Astrocyte (in vitro differentiated cells and primary cell): Measurements from ENCODE around the gene CIAO2B. TPM values are rescaled to one million over a fixed set of nuclear protein-coding genes. Genes with fewer than 3 reads are reported as not detected.

Source experiments
- DNase-seq: peaks from one replicate; pipeline ENCODE4 v3.0.0-alpha.2; 2010; ENCODE audit warnings: low read depth
- FAIRE-seq: peaks from 2 replicates; lab custom pipeline; 2011; peaks lifted over from hg19 to GRCh38; lab: Jason Lieb, UNC
- H2AFZ ChIP-seq: 2 replicates; pipeline ENCODE4 v1.6.0; 2012; ENCODE audit warnings: low read depth, low read length, inconsistent platforms
- H3K27ac ChIP-seq: 2 replicates; pipeline ENCODE4 v1.5.1; 2011; ENCODE audit warnings: low read depth, low read length, inconsistent platforms
- H3K27me3 ChIP-seq: 2 replicates; pipeline ENCODE4 v1.6.0; 2011; ENCODE audit warnings: low read length, inconsistent platforms; ENCODE audit not compliant: insufficient read depth
- H3K36me3 ChIP-seq: 2 replicates; pipeline ENCODE4 v1.5.1; 2011; ENCODE audit warnings: low read length, inconsistent platforms; ENCODE audit not compliant: insufficient read depth
- H3K4me1 ChIP-seq: 2 replicates; pipeline ENCODE4 v1.5.1; 2011; ENCODE audit warnings: low read length, inconsistent platforms; ENCODE audit not compliant: insufficient read depth
- H3K4me2 ChIP-seq: 2 replicates; pipeline ENCODE4 v1.6.0; 2012; ENCODE audit warnings: low read length, inconsistent platforms
- H3K4me3 ChIP-seq: 2 replicates; pipeline ENCODE4 v1.5.1; 2011; ENCODE audit warnings: low read depth, mild to moderate bottlenecking, low read length, inconsistent platforms; ENCODE audit not compliant: insufficient read depth
- H3K79me2 ChIP-seq: 2 replicates; pipeline ENCODE4 v1.6.0; 2012; ENCODE audit warnings: mild to moderate bottlenecking, low read length, inconsistent platforms; ENCODE audit not compliant: insufficient read depth
- H3K9ac ChIP-seq: 2 replicates; pipeline ENCODE4 v1.6.0; 2012; ENCODE audit warnings: mild to moderate bottlenecking, low read length, inconsistent platforms
- H3K9me3 ChIP-seq: 2 replicates; pipeline ENCODE4 v1.5.1; 2012; ENCODE audit warnings: low read depth, mild to moderate bottlenecking, low read length, inconsistent platforms; ENCODE audit not compliant: insufficient read depth
- H4K20me1 ChIP-seq: 2 replicates; pipeline ENCODE4 v1.6.0; 2012; ENCODE audit warnings: low read length, inconsistent platforms; ENCODE audit not compliant: insufficient read depth
- H3K27ac Mint-ChIP-seq: one replicate; pipeline ENCODE4 v1.8.0; 2021; ENCODE audit warnings: mild to moderate bottlenecking, mixed read lengths; ENCODE audit not compliant: unreplicated experiment
- H3K27me3 Mint-ChIP-seq: one replicate; pipeline ENCODE4 v1.8.0; 2021; ENCODE audit warnings: low read depth, mixed read lengths; ENCODE audit not compliant: unreplicated experiment
- H3K36me3 Mint-ChIP-seq: one replicate; pipeline ENCODE4 v1.8.0; 2021; ENCODE audit warnings: low read depth, mixed read lengths; ENCODE audit not compliant: unreplicated experiment
- H3K4me1 Mint-ChIP-seq: one replicate; pipeline ENCODE4 v1.8.0; 2021; ENCODE audit warnings: low read depth, mixed read lengths; ENCODE audit not compliant: unreplicated experiment
- H3K4me3 Mint-ChIP-seq: one replicate; pipeline ENCODE4 v1.8.0; 2021; ENCODE audit warnings: mild to moderate bottlenecking, moderate library complexity, mixed read lengths; ENCODE audit not compliant: unreplicated experiment
- H3K9me3 Mint-ChIP-seq: one replicate; pipeline ENCODE4 v1.8.0; 2021; ENCODE audit warnings: mild to moderate bottlenecking, mixed read lengths; ENCODE audit not compliant: unreplicated experiment
- EZH2 ChIP-seq: IDR thresholded peaks from 2 replicates; pipeline ENCODE4 v1.6.1; 2012; ENCODE audit warnings: mild to moderate bottlenecking, low read length, inconsistent platforms; ENCODE audit not compliant: insufficient read depth
- total RNA-seq: library from RNA; stranded (reverse); gene quantifications from 2 replicates; pipeline ENCODE4 v1.2.1, GENCODE V29; 2021
- TF ChIP-seq, protein P1 (sequence below): IDR thresholded peaks from 2 replicates; pipeline ENCODE4 v1.5.1; 2011; ENCODE audit warnings: low read depth, mild to moderate bottlenecking, inconsistent platforms, low read length, moderate library complexity; ENCODE audit not compliant: insufficient read depth

The CIAO2B gene
- total RNA-seq, 1 donor from 2014 or later = 75.6 TPM

DNA sequence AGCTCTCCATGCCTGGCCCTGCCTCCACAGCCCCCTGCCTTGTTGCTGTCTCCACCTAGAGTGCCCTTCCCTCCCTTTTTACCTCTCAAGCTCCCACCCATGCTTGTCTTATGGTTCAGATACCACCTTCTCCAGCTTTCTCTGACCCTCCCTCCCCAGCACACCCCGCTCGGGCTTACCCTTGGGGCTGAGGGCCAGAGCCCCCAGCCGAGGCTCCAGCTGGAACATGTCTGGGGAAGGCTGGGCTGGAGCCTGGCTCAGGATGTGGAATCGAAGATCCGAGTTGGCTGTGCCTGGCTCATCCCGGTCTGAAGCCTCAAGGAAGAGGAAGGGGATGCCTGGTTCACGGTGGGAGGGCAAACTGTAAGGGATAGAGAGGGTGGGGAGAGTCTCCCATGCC is 19.2 kb downstream of the CIAO2B start:
- Histone ChIP-seq H3K4me3 (no peak overlapping the region), H3K9me3 (no peaks in the 10 kb centered on the region), H3K36me3 (no peaks in the 10 kb centered on the region), H2AFZ (no peak overlapping the region), H3K4me2 (no peak overlapping the region), H3K27me3 (peaks cover 16% of the 10 kb centered on the region), H3K9ac (no peak overlapping the region), H3K4me1 (peaks cover under 1% of the 10 kb centered on the region), H4K20me1 (no peaks in the 10 kb centered on the region), H3K79me2 (no peaks in the 10 kb centered on the region), H3K27ac (no peak overlapping the region)
- H3K36me3 Mint-ChIP-seq = no peaks in the 10 kb centered on the region
- H3K9me3 Mint-ChIP-seq = peaks cover 7% of the 10 kb centered on the region
- DNase-seq (no peak), FAIRE-seq (no peak)
- no peak overlapping the region for H3K4me3 Mint-ChIP-seq
- peaks cover 68% of the 10 kb centered on the region for H3K27me3 Mint-ChIP-seq
- TF ChIP-seq, protein P1, sequence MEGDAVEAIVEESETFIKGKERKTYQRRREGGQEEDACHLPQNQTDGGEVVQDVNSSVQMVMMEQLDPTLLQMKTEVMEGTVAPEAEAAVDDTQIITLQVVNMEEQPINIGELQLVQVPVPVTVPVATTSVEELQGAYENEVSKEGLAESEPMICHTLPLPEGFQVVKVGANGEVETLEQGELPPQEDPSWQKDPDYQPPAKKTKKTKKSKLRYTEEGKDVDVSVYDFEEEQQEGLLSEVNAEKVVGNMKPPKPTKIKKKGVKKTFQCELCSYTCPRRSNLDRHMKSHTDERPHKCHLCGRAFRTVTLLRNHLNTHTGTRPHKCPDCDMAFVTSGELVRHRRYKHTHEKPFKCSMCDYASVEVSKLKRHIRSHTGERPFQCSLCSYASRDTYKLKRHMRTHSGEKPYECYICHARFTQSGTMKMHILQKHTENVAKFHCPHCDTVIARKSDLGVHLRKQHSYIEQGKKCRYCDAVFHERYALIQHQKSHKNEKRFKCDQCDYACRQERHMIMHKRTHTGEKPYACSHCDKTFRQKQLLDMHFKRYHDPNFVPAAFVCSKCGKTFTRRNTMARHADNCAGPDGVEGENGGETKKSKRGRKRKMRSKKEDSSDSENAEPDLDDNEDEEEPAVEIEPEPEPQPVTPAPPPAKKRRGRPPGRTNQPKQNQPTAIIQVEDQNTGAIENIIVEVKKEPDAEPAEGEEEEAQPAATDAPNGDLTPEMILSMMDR = no peak
- TF ChIP-seq EZH2 = no peak
- no peak overlapping the region for H3K27ac Mint-ChIP-seq
- H3K4me1 Mint-ChIP-seq = no peaks in the 10 kb centered on the region

DNA sequence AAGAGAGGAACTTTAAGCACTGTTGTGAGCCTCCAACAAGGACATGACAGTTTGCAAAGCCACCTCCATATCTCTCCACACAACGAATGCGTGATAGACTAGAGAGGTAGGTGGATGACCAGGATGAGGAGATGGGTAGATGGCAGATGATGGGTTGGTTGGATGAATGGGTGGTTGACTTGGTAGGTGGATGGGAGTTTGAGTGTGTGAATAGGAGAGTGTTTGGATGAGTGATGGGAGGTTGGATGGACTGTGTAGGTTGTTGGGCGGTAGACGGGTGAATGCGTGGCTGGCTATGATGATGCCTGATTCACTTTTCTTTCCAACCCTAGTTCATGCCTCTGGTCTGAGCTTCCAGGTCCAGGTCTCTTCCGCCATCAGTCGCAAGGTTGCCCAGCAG is 19.7 kb downstream of the CIAO2B start:
- H3K79me2 ChIP-seq = no peaks in the 10 kb centered on the region
- H2AFZ ChIP-seq = no peak overlapping the region
- H4K20me1 ChIP-seq = no peaks in the 10 kb centered on the region
- no peaks in the 10 kb centered on the region for H3K4me1 ChIP-seq
- no peak overlapping the region for H3K9ac ChIP-seq
- Mint-ChIP-seq H3K27ac (no peak overlapping the region), H3K4me3 (no peak overlapping the region), H3K36me3 (no peaks in the 10 kb centered on the region), H3K9me3 (peaks cover 7% of the 10 kb centered on the region), H3K4me1 (no peaks in the 10 kb centered on the region), H3K27me3 (peaks cover 67% of the 10 kb centered on the region)
- no peaks in the 10 kb centered on the region for H3K9me3 ChIP-seq
- TF ChIP-seq, protein P1 = no peak
- no peak for TF ChIP-seq EZH2
- peaks cover 12% of the 10 kb centered on the region for H3K27me3 ChIP-seq
- FAIRE-seq (no peak), DNase-seq (no peak)
- H3K36me3 ChIP-seq = no peaks in the 10 kb centered on the region
- H3K27ac ChIP-seq = no peak overlapping the region
- no peak overlapping the region for H3K4me3 ChIP-seq
- no peak overlapping the region for H3K4me2 ChIP-seq

DNA sequence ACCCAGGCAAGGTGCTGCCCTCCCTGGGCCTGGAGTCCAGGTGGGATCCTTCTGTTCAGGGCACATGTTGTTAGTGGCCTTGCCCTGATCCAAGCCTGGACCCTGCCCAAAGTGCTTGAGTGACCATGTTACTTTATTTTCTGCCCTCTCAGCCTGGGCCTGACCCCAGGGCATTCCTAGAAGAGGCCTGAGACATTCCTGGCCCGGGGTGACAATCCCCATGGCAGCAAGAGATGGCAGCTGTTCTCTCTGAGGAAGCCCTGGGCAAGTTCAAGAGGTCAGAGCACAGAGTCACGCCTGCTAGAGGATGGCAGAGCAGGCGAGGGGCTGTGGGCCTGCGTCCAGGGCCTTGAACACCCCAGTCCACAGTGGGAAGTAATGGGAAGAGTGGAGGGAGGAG is 20.5 kb downstream of the CIAO2B start:
- no peak for DNase-seq
- no peaks in the 10 kb centered on the region for H3K36me3 Mint-ChIP-seq
- no peaks in the 10 kb centered on the region for H3K4me1 Mint-ChIP-seq
- peaks cover 11% of the 10 kb centered on the region for H3K27me3 ChIP-seq
- H3K4me1 ChIP-seq = no peaks in the 10 kb centered on the region
- H3K27ac ChIP-seq = no peak overlapping the region
- no peak overlapping the region for H3K9ac ChIP-seq
- H3K79me2 ChIP-seq = no peaks in the 10 kb centered on the region
- no peaks in the 10 kb centered on the region for H4K20me1 ChIP-seq
- H2AFZ ChIP-seq = no peak overlapping the region
- no peaks in the 10 kb centered on the region for H3K36me3 ChIP-seq
- H3K9me3 Mint-ChIP-seq = peaks cover 7% of the 10 kb centered on the region
- H3K4me2 ChIP-seq = no peak overlapping the region
- no peak overlapping the region for H3K4me3 ChIP-seq
- TF ChIP-seq, protein P1 = no peak
- TF ChIP-seq EZH2 = no peak
- H3K4me3 Mint-ChIP-seq = no peak overlapping the region
- H3K9me3 ChIP-seq = no peaks in the 10 kb centered on the region
- no peak overlapping the region for H3K27ac Mint-ChIP-seq
- no peak for FAIRE-seq
- H3K27me3 Mint-ChIP-seq = peaks cover 63% of the 10 kb centered on the region
